Central memory CD4-positive, alpha-beta T cell (primary cell): ENCODE data around the gene PDX1.

ENCODE experiments used
- DNase-seq: peaks from one replicate; pipeline ENCODE4 v3.0.0; 2022
- total RNA-seq, 3 experiments: gene quantifications; one replicate each; lab custom pipeline; 2026; lab: John Stamatoyannopoulos, UW

Gene PDX1
- 0 reads per million in 3 experiments for total RNA-seq

- no peak for DNase-seq
Measured at GRCh38 chr13:27919934-27920676, at the start of gene PDX1. Gene PDX1, plus strand, starts transcription at chr13:27920000. Its CDS starts 139 bp downstream, at chr13:27920139.

- no peak for DNase-seq
Measured at GRCh38 chr13:27878274-27878673, 41.5 kb upstream of the PDX1 start.

- no peak for DNase-seq
Measured at GRCh38 chr13:27889471-27889870, 30.3 kb upstream of the PDX1 start.

- no peak for DNase-seq
Measured at GRCh38 chr13:27896726-27897125, 23.1 kb upstream of the PDX1 start.

- DNase-seq = no peak
Measured at GRCh38 chr13:27904719-27905118, 15.1 kb upstream of the PDX1 start.

- no peak for DNase-seq
Measured at GRCh38 chr13:27905650-27906049, 14.2 kb upstream of the PDX1 start.

- DNase-seq = no peak
Measured at GRCh38 chr13:27907121-27907787, 12.5 kb upstream of the PDX1 start.

- no peak for DNase-seq
Measured at GRCh38 chr13:27909378-27909777, 10.4 kb upstream of the PDX1 start.

GRCh38 chr13:27911521-27911920, 8.3 kb upstream of the PDX1 start:
- DNase-seq = no peak

GRCh38 chr13:27913160-27913559, 6.6 kb upstream of the PDX1 start:
- DNase-seq = no peak

GRCh38 chr13:27915301-27916207, 4.2 kb upstream of the PDX1 start:
- DNase-seq = no peak

GRCh38 chr13:27917121-27917947, 2.5 kb upstream of the PDX1 start:
- DNase-seq = no peak

- DNase-seq = no peak
Measured at GRCh38 chr13:27918041-27918917, 1.5 kb upstream of the PDX1 start.

- DNase-seq = no peak
Measured at GRCh38 chr13:27918918-27919658, 712 bp upstream of the PDX1 start.

- no peak for DNase-seq
Measured at GRCh38 chr13:27919659-27919933, 204 bp upstream of the PDX1 start.

- DNase-seq = no peak
Measured at GRCh38 chr13:27920677-27921420, 1.0 kb downstream of the PDX1 start.

GRCh38 chr13:27921421-27921960, 1.7 kb downstream of the PDX1 start:
- no peak for DNase-seq

GRCh38 chr13:27921961-27922882, 2.4 kb downstream of the PDX1 start:
- DNase-seq = no peak
